Astrocyte of the cerebellum (primary cell): ENCODE results near the gene GOLPH3.

Source experiments
- DNase-seq: peaks from one replicate; pipeline ENCODE4 v3.0.0-alpha.2; 2011; ENCODE audit warnings: low read depth
- H3K4me3 ChIP-seq: 2 replicates; pipeline ENCODE4 v1.5.1; 2011; ENCODE audit warnings: mild to moderate bottlenecking, low read depth, low read length, moderate library complexity
- CTCF ChIP-seq: IDR thresholded peaks from 2 replicates; pipeline ENCODE4 v1.5.1; 2012; ENCODE audit warnings: low read length, low read depth, moderate library complexity, mild to moderate bottlenecking; ENCODE audit errors: missing control alignments
- in situ Hi-C: cut with HindIII; loops from 2 replicates; pipeline ENCODE4 v1.10.0; 2017; ENCODE audit warnings: low sequenced_read_pairs

Gene GOLPH3

GRCh38 chr5:32151198-32151597 lies 22.9 kb downstream of the GOLPH3 start:
- TF ChIP-seq CTCF, result no peak
- no peak overlapping the region for H3K4me3 ChIP-seq
- in situ Hi-C loops, result no loop called here
- no peak for DNase-seq

GRCh38 chr5:32150366-32150765 lies 23.8 kb downstream of the GOLPH3 start:
- in situ Hi-C loops, result no loop called here

GRCh38 chr5:32147959-32148358 lies 26.2 kb downstream of the GOLPH3 start:
- in situ Hi-C loops, result no loop called here
- no peak for TF ChIP-seq CTCF
- DNase-seq, result no peak
- H3K4me3 ChIP-seq, result no peak overlapping the region

More at GRCh38 chr5:32150366-32150765, 23.8 kb downstream of the GOLPH3 start:
- H3K4me3 ChIP-seq, result no peak overlapping the region
- TF ChIP-seq CTCF, result no peak
- DNase-seq, result no peak

GRCh38 chr5:32147236-32147635 lies 26.9 kb downstream of the GOLPH3 start:
- TF ChIP-seq CTCF, result no peak
- in situ Hi-C loops, result no loop called here
- H3K4me3 ChIP-seq, result no peak overlapping the region
- no peak for DNase-seq

GRCh38 chr5:32145378-32145777 lies 28.7 kb downstream of the GOLPH3 start:
- no peak for DNase-seq
- no peak overlapping the region for H3K4me3 ChIP-seq
- in situ Hi-C loops, result no loop called here
- TF ChIP-seq CTCF, result no peak

GRCh38 chr5:32144378-32145207 lies 29.5 kb downstream of the GOLPH3 start:
- in situ Hi-C loops, result no loop called here
- no peak for DNase-seq
- no peak overlapping the region for H3K4me3 ChIP-seq
- no peak for TF ChIP-seq CTCF
